HEK293 (cell line): Measurements from ENCODE around the gene OR5K2.

Source experiments
- IKZF3 ChIP-seq: fragments of 450-650 bp; IDR thresholded peaks from 2 replicates; pipeline ENCODE4 v1.5.0; 2018; ENCODE audit warnings: missing biosample characterization, mild to moderate bottlenecking, missing genetic modification characterization, moderate library complexity
- INSM2 ChIP-seq: fragments of 450-650 bp; formaldehyde crosslinking; IDR thresholded peaks from 2 replicates; pipeline ENCODE4 v1.5.1; 2016; ENCODE audit warnings: missing biosample characterization, missing genetic modification characterization
- KLF8 ChIP-seq: fragments of 450-650 bp; formaldehyde crosslinking; IDR thresholded peaks from 2 replicates; pipeline ENCODE4 v1.5.1; 2016; ENCODE audit warnings: missing biosample characterization, missing genetic modification characterization
- PBX3 ChIP-seq: sonication (generic); formaldehyde crosslinking; IDR thresholded peaks from 2 replicates; pipeline ENCODE4 v1.8.1; 2022; ENCODE audit warnings: mild to moderate bottlenecking, moderate library complexity, missing genetic modification reagents
- PRDM2 ChIP-seq: fragments of 450-650 bp; formaldehyde crosslinking; IDR thresholded peaks from 2 replicates; pipeline ENCODE4 v1.5.1; 2016; ENCODE audit warnings: missing biosample characterization, missing genetic modification characterization, borderline replicate concordance
- PRDM4 ChIP-seq: fragments of 450-650 bp; formaldehyde crosslinking; IDR thresholded peaks from 2 replicates; pipeline ENCODE4 v1.5.1; 2017; ENCODE audit warnings: missing biosample characterization, missing genetic modification characterization
- SCRT2 ChIP-seq: fragments of 450-650 bp; formaldehyde crosslinking; IDR thresholded peaks from 2 replicates; pipeline ENCODE4 v1.5.1; 2016; ENCODE audit warnings: missing biosample characterization, missing genetic modification characterization
- ZFP3 ChIP-seq: fragments of 450-650 bp; formaldehyde crosslinking; IDR thresholded peaks from 2 replicates; pipeline ENCODE4 v1.5.1; 2016; ENCODE audit warnings: low read depth, missing biosample characterization, missing genetic modification characterization
- ZFP37 ChIP-seq: fragments of 450-650 bp; formaldehyde crosslinking; IDR thresholded peaks from 2 replicates; pipeline ENCODE4 v1.5.1; 2016; ENCODE audit warnings: missing biosample characterization, missing genetic modification characterization
- ZNF121 ChIP-seq: fragments of 450-650 bp; formaldehyde crosslinking; IDR thresholded peaks from 2 replicates; pipeline ENCODE4 v1.5.1; 2016; ENCODE audit warnings: missing biosample characterization, missing genetic modification characterization
- ZNF184 ChIP-seq: fragments of 450-650 bp; IDR thresholded peaks from 2 replicates; pipeline ENCODE4 v1.5.1; 2018; ENCODE audit warnings: missing biosample characterization, mild to moderate bottlenecking, missing genetic modification characterization
- ZNF335 ChIP-seq: fragments of 450-650 bp; formaldehyde crosslinking; conservative IDR thresholded peaks from 2 replicates; pipeline ENCODE4 v1.5.1; 2016; ENCODE audit warnings: missing biosample characterization, missing genetic modification characterization
- ZNF394 ChIP-seq: fragments of 450-650 bp; formaldehyde crosslinking; IDR thresholded peaks from 2 replicates; pipeline ENCODE4 v1.5.1; 2016; ENCODE audit warnings: missing biosample characterization, missing genetic modification characterization, mild to moderate bottlenecking, moderate library complexity, borderline replicate concordance
- ZNF426 ChIP-seq: fragments of 450-650 bp; formaldehyde crosslinking; IDR thresholded peaks from 2 replicates; pipeline ENCODE4 v1.5.1; 2017; ENCODE audit warnings: missing biosample characterization, missing genetic modification characterization, mild to moderate bottlenecking, inconsistent platforms, moderate library complexity
- ZNF514 ChIP-seq: fragments of 450-650 bp; formaldehyde crosslinking; IDR thresholded peaks from 2 replicates; pipeline ENCODE4 v1.5.1; 2016; ENCODE audit warnings: missing biosample characterization, missing genetic modification characterization
- ZNF530 ChIP-seq: fragments of 450-650 bp; formaldehyde crosslinking; IDR thresholded peaks from 2 replicates; pipeline ENCODE4 v1.5.1; 2016; ENCODE audit warnings: low read depth, missing biosample characterization, missing genetic modification characterization
- ZNF560 ChIP-seq: fragments of 450-650 bp; formaldehyde crosslinking; IDR thresholded peaks from 2 replicates; pipeline ENCODE4 v1.5.1; 2017; ENCODE audit warnings: missing biosample characterization, missing genetic modification characterization, borderline replicate concordance
- ZNF596 ChIP-seq: fragments of 450-650 bp; IDR thresholded peaks from 2 replicates; pipeline ENCODE4 v1.5.0; 2018; ENCODE audit warnings: missing biosample characterization, mild to moderate bottlenecking, missing genetic modification characterization, moderate library complexity
- ZNF843 ChIP-seq: fragments of 450-650 bp; formaldehyde crosslinking; IDR thresholded peaks from 2 replicates; pipeline ENCODE4 v1.5.1; 2016; ENCODE audit warnings: missing biosample characterization, missing genetic modification characterization
- ZSCAN18 ChIP-seq: fragments of 450-650 bp; formaldehyde crosslinking; IDR thresholded peaks from 2 replicates; pipeline ENCODE4 v1.5.1; 2016; ENCODE audit warnings: missing biosample characterization, missing genetic modification characterization
- ZSCAN23 ChIP-seq: fragments of 450-650 bp; formaldehyde crosslinking; IDR thresholded peaks from 2 replicates; pipeline ENCODE4 v1.5.1; 2016; ENCODE audit warnings: missing biosample characterization, missing genetic modification characterization
- ZSCAN4 ChIP-seq: fragments of 450-650 bp; formaldehyde crosslinking; IDR thresholded peaks from 2 replicates; pipeline ENCODE4 v1.5.1; 2017; ENCODE audit warnings: missing biosample characterization, missing genetic modification characterization
- ZSCAN5A ChIP-seq: fragments of 450-650 bp; formaldehyde crosslinking; IDR thresholded peaks from 2 replicates; pipeline ENCODE4 v1.5.1; 2016; ENCODE audit warnings: missing biosample characterization, missing genetic modification characterization

The OR5K2 gene

GRCh38 chr3:98500019-98500418, 2.5 kb downstream of the OR5K2 start (continued):
- peak; percentile 16; the same call in 1 of the 2 replicates for TF ChIP-seq PRDM4 (tag by site-specific recombination)
- TF ChIP-seq ZNF426 = no peak
- TF ChIP-seq INSM2 (tag by site-specific recombination) = peak; percentile 92
- TF ChIP-seq ZNF121 = no peak
- TF ChIP-seq ZNF560 = no peak
- no peak for TF ChIP-seq PBX3 (CRISPR knock-in tag)
- no peak for TF ChIP-seq ZNF514
- TF ChIP-seq ZSCAN18 (tag by site-specific recombination) = no peak
- TF ChIP-seq ZNF843 (tag by site-specific recombination) = peak; percentile 94
- TF ChIP-seq ZSCAN5A (tag by site-specific recombination) = no peak
- 0 out of 2 replicates have a peak, but pooled peaks have one; percentile 79 for TF ChIP-seq ZSCAN23
- TF ChIP-seq ZNF530 (tag by site-specific recombination) = no peak
- 0 out of 2 replicates have a peak, but pooled peaks have one; percentile 16 for TF ChIP-seq ZNF335
- no peak for TF ChIP-seq SCRT2 (tag by site-specific recombination)
- no peak for TF ChIP-seq PRDM2 (tag by site-specific recombination)
- peak; percentile 56 for TF ChIP-seq ZSCAN4
- TF ChIP-seq ZNF596 (tag by site-specific recombination) = no peak
- TF ChIP-seq ZNF184 (tag by site-specific recombination) = 0 out of 2 replicates have a peak, but pooled peaks have one; percentile 9
- TF ChIP-seq KLF8 (tag by site-specific recombination) = peak; percentile 41; the same call in 1 of the 2 replicates
- peak; percentile 71; the same call in 1 of the 2 replicates for TF ChIP-seq ZFP37
- TF ChIP-seq IKZF3 (tag by site-specific recombination) = peak; percentile 47
- TF ChIP-seq ZFP3 (tag by site-specific recombination) = no peak
- TF ChIP-seq ZNF394 (tag by site-specific recombination) = peak; percentile 50; the same call in 1 of the 2 replicates
